22Rv1 (cell line): ENCODE data around the gene MLLT3.

ENCODE experiments used
- CTCF ChIP-seq: fragments of 450-650 bp; IDR thresholded peaks from 2 replicates; pipeline ENCODE4 v1.5.1; 2017; ENCODE audit warnings: mild to moderate bottlenecking
- ZFX ChIP-seq: fragments of 450-650 bp; IDR thresholded peaks from 2 replicates; pipeline ENCODE4 v1.6.1; 2017; ENCODE audit warnings: antibody characterized with exemption, borderline replicate concordance

- TF ChIP-seq CTCF (no peak), ZFX (no peak)
Observed at GRCh38 chr9:20623021-20623747, 885 bp upstream of the MLLT3 start.
